ENCODE results near the gene PPARG.

PPARG gene

DNA sequence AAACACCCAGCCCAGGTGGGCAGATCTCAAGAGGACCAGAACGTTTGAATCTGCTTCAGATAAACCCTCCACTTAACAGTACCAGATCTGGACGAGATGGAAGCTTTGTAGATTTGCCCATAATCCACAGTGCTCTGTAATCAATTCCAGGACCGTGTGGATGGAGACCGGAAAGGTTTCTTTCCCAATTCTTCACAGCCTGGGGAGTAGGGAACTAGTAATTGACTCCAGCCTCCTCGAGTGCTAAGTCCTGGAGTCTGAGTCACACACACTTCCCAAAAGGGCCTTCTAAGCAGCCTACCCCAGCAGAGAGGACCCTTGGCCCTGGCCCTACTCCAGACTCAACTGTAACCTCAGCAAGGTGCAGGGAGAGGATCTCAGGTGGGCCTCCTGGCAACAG is 139.3 kb downstream of the PPARG start:
- no peak overlapping the region for H2AFZ ChIP-seq (ENCODE audit: low read length, unreplicated experiment)
- H3K79me2 ChIP-seq (ENCODE audit: control insufficient read depth, insufficient read depth, low read length, unreplicated experiment): no peaks in the 10 kb centered on the region
- H3K36me3 ChIP-seq (ENCODE audit: insufficient read depth, low read length): no peaks in the 10 kb centered on the region
- no peaks in the 10 kb centered on the region for H3K27me3 ChIP-seq (ENCODE audit: insufficient read depth, low read length)
- H3K4me3 ChIP-seq (ENCODE audit: low read depth, low read length): no peak overlapping the region
- no peak overlapping the region for H3K27ac ChIP-seq (ENCODE audit: low read depth, low read length)
- H3K4me1 ChIP-seq (ENCODE audit: control insufficient read depth, insufficient read depth, low read length, unreplicated experiment): peaks cover 18% of the 10 kb centered on the region

DNA sequence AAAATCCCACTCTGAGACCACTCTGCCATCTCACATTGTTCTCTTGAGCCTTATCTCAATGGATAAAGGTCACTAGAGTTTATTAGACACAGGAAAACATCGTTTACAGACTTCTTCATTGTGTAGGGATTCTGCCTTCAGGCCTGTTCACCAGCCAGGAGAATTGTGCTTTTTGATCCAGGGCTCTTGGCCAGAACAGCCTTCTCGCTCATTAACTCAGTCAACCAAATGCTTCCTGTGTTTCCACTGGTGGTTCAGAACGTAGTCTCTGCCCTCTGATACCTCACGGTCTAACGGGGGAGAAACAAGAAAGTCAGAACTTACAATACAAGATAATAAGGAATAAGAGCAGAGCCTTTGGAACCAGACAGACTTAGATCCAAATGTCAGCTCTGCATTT is 141.2 kb downstream of the PPARG start:
- no peak overlapping the region for H2AFZ ChIP-seq (ENCODE audit: low read length, unreplicated experiment)
- no peak overlapping the region for H3K4me3 ChIP-seq (ENCODE audit: low read depth, low read length)
- no peak overlapping the region for H3K27ac ChIP-seq (ENCODE audit: low read depth, low read length)
- H3K79me2 ChIP-seq (ENCODE audit: control insufficient read depth, insufficient read depth, low read length, unreplicated experiment): no peaks in the 10 kb centered on the region
- no peaks in the 10 kb centered on the region for H3K4me1 ChIP-seq (ENCODE audit: control insufficient read depth, insufficient read depth, low read length, unreplicated experiment)
- no peaks in the 10 kb centered on the region for H3K36me3 ChIP-seq (ENCODE audit: insufficient read depth, low read length)
- H3K27me3 ChIP-seq (ENCODE audit: insufficient read depth, low read length): no peaks in the 10 kb centered on the region

DNA sequence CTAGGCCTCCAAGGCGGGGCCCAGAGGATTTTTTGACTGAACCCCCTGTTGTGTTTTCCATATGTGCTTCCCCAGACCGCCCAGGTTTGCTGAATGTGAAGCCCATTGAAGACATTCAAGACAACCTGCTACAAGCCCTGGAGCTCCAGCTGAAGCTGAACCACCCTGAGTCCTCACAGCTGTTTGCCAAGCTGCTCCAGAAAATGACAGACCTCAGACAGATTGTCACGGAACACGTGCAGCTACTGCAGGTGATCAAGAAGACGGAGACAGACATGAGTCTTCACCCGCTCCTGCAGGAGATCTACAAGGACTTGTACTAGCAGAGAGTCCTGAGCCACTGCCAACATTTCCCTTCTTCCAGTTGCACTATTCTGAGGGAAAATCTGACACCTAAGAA is 145.0 kb downstream of the PPARG start:
- H3K36me3 ChIP-seq (ENCODE audit: insufficient read depth, low read length): no peaks in the 10 kb centered on the region
- H3K4me3 ChIP-seq (ENCODE audit: low read depth, low read length): no peak overlapping the region
- H3K27ac ChIP-seq (ENCODE audit: low read depth, low read length): no peak overlapping the region
- H3K27me3 ChIP-seq (ENCODE audit: insufficient read depth, low read length): no peaks in the 10 kb centered on the region
- H3K79me2 ChIP-seq (ENCODE audit: control insufficient read depth, insufficient read depth, low read length, unreplicated experiment): no peaks in the 10 kb centered on the region
- no peak overlapping the region for H2AFZ ChIP-seq (ENCODE audit: low read length, unreplicated experiment)
- peaks cover 16% of the 10 kb centered on the region for H3K4me1 ChIP-seq (ENCODE audit: control insufficient read depth, insufficient read depth, low read length, unreplicated experiment)

DNA sequence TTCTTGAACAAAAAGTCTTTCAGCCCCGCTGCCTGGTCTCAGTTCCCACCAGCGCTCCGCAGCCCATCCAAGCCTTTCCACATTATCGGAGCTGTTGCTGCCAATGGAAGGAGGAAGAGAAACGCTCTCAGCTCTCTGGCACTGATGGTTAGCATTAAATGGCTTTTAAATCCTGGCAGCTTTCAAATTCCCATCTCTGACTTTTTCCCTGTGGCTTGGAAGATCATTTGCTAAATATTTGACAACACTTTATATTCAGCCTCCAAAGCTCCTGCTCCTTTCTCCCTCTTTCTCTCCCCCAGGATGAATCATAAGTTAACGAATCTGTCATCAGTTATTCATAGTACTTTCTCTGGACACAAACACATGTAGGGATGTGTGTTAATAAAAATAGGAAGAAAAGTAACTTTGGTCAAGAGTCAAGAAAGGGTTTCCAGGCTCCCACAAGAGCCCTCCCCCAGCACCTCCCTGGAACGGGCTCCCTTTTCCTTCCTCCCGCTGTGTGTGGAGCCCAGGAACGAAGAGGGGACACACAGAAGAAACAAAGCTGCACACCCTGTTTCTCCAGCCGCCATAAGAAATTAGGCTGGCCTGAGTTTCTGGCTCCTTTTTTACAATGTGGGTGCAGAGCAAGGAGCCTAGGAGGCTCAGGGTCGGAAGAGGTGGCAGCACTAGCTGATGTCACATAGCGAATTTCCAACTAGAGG is 147.8 kb downstream of the PPARG start:
- Histone ChIP-seq H3K4me3 (ENCODE audit: low read depth, low read length) (peak overlapping the region; percentile 44), H2AFZ (ENCODE audit: low read length, unreplicated experiment) (peak overlapping the region; percentile 15), H3K4me1 (ENCODE audit: control insufficient read depth, insufficient read depth, low read length, unreplicated experiment) (peaks cover 30% of the 10 kb centered on the region), H3K27ac (ENCODE audit: low read depth, low read length) (peak overlapping the region; percentile 53), H3K27me3 (ENCODE audit: insufficient read depth, low read length) (no peaks in the 10 kb centered on the region), H3K79me2 (ENCODE audit: control insufficient read depth, insufficient read depth, low read length, unreplicated experiment) (no peaks in the 10 kb centered on the region), H3K36me3 (ENCODE audit: insufficient read depth, low read length) (no peaks in the 10 kb centered on the region)

DNA sequence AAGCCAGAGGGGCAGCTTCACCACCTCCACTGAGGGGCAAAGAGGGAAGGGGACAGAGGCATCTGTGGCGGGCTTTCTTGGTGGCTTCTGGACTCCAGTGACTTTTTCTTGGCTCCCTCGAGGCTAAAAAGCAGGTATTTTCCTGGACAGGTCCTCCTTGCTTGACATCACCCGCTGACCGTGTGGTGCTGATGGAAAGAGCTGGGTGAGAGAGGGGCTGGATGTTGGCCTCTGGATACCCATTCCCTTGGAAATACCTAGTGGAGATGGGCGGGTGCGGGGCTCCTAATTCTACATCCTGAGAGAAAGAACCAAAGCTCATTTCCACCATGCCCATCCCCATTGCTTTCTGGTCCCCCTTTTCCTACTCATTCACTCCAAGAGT is 148.3 kb downstream of the PPARG start:
- peak overlapping the region; percentile 53 for H3K27ac ChIP-seq (ENCODE audit: low read depth, low read length)

DNA sequence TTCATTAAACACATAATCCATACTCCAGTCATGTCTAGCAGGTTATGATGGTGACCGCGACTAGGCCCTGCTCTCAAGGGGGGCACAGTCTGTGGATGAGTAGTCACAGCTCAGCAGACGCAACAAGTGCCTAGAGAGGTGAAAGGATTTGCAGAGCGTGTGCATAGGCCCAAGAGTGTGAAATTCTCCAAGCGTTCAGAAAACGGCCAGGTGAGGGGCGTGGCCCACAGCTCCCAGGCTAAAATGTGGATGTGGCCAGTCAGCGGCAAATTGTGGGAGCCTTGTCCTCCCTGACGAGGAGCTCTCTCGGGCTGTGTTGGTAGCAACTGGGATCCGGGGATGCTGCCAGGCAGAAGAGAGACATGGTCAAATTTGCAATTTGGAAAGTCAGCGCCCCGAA is 149.0 kb downstream of the PPARG start:
- Histone ChIP-seq H3K36me3 (ENCODE audit: insufficient read depth, low read length) (no peaks in the 10 kb centered on the region), H2AFZ (ENCODE audit: low read length, unreplicated experiment) (no peak overlapping the region), H3K27ac (ENCODE audit: low read depth, low read length) (no peak overlapping the region), H3K27me3 (ENCODE audit: insufficient read depth, low read length) (no peaks in the 10 kb centered on the region), H3K4me3 (ENCODE audit: low read depth, low read length) (no peak overlapping the region), H3K4me1 (ENCODE audit: control insufficient read depth, insufficient read depth, low read length, unreplicated experiment) (peaks cover 30% of the 10 kb centered on the region), H3K79me2 (ENCODE audit: control insufficient read depth, insufficient read depth, low read length, unreplicated experiment) (no peaks in the 10 kb centered on the region)

More for the DNA sequence above, 148.3 kb downstream of the PPARG start:
- Histone ChIP-seq H3K27me3 (ENCODE audit: insufficient read depth, low read length) (no peaks in the 10 kb centered on the region), H3K4me1 (ENCODE audit: control insufficient read depth, insufficient read depth, low read length, unreplicated experiment) (peaks cover 30% of the 10 kb centered on the region), H3K36me3 (ENCODE audit: insufficient read depth, low read length) (no peaks in the 10 kb centered on the region), H2AFZ (ENCODE audit: low read length, unreplicated experiment) (no peak overlapping the region), H3K79me2 (ENCODE audit: control insufficient read depth, insufficient read depth, low read length, unreplicated experiment) (no peaks in the 10 kb centered on the region), H3K4me3 (ENCODE audit: low read depth, low read length) (peak overlapping the region; percentile 44; the same call in 1 of the 2 replicates)

DNA sequence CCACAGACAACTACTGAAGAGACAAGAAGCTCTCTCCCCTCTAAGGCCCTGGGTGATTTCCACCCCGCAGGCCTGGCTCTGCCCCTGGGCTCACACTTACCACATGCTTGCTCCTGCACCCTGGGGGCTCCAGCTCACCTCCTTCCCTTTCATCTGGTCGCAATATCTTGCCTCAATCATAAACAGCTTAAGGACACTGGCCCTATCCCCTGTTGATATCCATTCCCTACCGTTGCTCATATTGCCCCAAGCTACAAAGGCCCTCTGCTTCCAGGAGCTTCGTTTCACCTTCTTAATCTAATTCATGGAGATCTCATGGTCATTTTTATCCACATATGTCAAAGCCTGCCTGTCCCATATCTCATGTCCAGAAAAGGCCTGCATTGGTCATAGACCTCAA is 149.4 kb downstream of the PPARG start:
- no peak overlapping the region for H3K27ac ChIP-seq (ENCODE audit: low read depth, low read length)
- H3K4me3 ChIP-seq (ENCODE audit: low read depth, low read length): no peak overlapping the region
- H3K79me2 ChIP-seq (ENCODE audit: control insufficient read depth, insufficient read depth, low read length, unreplicated experiment): no peaks in the 10 kb centered on the region
- H3K4me1 ChIP-seq (ENCODE audit: control insufficient read depth, insufficient read depth, low read length, unreplicated experiment): peaks cover 30% of the 10 kb centered on the region
- H3K36me3 ChIP-seq (ENCODE audit: insufficient read depth, low read length): no peaks in the 10 kb centered on the region
- H2AFZ ChIP-seq (ENCODE audit: low read length, unreplicated experiment): no peak overlapping the region
- H3K27me3 ChIP-seq (ENCODE audit: insufficient read depth, low read length): no peaks in the 10 kb centered on the region

DNA sequence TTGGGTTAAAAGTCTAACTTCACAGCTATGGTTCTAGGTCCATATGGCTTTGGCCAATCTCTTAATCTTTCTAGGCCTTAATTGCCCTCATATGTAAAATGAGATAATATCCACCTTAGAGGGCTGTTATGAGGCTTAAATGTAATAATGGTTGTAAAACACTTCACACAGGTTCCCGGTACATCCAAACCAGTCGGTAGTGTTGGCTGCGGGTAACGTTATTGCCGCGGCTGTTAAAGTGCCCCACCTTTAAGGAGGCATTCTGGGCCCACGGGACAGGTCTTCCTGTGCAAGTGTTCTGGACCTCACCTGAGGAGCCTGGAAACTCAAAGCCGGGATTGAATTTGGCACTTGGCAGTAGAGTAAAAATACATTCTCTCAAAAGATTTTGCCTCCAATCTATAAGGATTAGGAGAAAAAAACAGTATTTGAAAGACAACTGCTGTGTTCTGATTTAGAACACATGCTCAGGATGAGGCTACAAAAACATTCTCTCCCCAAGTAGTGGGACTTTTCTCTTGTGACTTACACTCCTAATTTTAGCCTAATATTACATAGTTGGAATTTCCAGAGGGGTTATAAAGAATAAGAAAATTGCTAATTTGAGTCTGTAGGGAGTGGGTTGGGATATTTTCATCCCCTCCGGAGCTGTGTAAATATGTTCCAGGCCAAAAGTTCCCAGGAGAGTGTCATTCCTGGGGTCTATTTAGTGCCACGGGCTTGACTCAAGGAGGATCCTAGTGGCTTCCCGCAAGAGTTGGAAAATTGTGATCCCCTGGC is 150.5 kb downstream of the PPARG start:
- H3K4me3 ChIP-seq (ENCODE audit: low read depth, low read length): no peak overlapping the region
- H3K36me3 ChIP-seq (ENCODE audit: insufficient read depth, low read length): no peaks in the 10 kb centered on the region
- no peak overlapping the region for H2AFZ ChIP-seq (ENCODE audit: low read length, unreplicated experiment)
- H3K4me1 ChIP-seq (ENCODE audit: control insufficient read depth, insufficient read depth, low read length, unreplicated experiment): peaks cover 30% of the 10 kb centered on the region
- H3K27me3 ChIP-seq (ENCODE audit: insufficient read depth, low read length): no peaks in the 10 kb centered on the region
- H3K79me2 ChIP-seq (ENCODE audit: control insufficient read depth, insufficient read depth, low read length, unreplicated experiment): no peaks in the 10 kb centered on the region
- H3K27ac ChIP-seq (ENCODE audit: low read depth, low read length): no peak overlapping the region

DNA sequence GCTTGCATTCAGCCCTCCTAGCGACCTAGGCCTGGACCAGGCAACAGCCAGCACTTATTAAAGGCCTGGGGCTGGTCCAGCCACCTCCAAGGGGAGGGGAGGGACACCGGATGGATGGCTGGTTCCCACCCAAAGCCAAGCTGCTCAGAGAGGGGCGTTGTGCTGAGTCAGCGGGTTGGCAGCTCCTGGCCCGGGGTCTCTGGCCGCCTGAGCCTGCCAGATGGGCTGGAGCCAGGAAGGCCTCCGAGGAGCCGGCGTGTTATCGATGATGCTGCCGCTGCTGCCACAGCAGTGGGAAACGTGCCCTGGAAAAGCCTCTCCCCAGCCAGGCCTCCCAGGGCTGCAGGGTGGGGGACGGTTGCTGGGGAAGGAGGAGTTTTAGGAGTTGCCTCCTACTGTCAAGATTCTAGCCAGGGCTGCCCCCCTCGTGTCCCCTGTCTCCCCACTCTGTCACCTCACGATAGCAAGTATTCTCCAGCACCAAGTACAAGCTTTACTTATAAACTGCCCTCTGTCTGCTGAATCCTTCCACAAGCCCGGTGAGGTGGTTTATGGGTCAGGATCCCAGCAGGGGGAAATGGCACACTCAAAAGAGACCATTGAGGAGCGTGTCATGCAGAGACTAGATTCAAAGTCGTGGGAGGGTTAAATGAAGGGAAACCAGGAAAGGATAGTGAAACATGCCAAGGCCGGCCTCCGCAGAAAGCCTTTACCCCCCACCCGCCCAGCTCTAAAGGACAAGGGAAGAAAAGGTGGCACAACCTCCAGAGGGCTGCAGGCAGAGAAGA is 152.3 kb downstream of the PPARG start:
- H2AFZ ChIP-seq (ENCODE audit: low read length, unreplicated experiment): peak overlapping the region; percentile 85
- H3K36me3 ChIP-seq (ENCODE audit: insufficient read depth, low read length): no peaks in the 10 kb centered on the region
- H3K79me2 ChIP-seq (ENCODE audit: control insufficient read depth, insufficient read depth, low read length, unreplicated experiment): no peaks in the 10 kb centered on the region
- H3K4me1 ChIP-seq (ENCODE audit: control insufficient read depth, insufficient read depth, low read length, unreplicated experiment): peaks cover 27% of the 10 kb centered on the region
- no peak overlapping the region for H3K27ac ChIP-seq (ENCODE audit: low read depth, low read length)
- H3K27me3 ChIP-seq (ENCODE audit: insufficient read depth, low read length): no peaks in the 10 kb centered on the region
- H3K4me3 ChIP-seq (ENCODE audit: low read depth, low read length): no peak overlapping the region

DNA sequence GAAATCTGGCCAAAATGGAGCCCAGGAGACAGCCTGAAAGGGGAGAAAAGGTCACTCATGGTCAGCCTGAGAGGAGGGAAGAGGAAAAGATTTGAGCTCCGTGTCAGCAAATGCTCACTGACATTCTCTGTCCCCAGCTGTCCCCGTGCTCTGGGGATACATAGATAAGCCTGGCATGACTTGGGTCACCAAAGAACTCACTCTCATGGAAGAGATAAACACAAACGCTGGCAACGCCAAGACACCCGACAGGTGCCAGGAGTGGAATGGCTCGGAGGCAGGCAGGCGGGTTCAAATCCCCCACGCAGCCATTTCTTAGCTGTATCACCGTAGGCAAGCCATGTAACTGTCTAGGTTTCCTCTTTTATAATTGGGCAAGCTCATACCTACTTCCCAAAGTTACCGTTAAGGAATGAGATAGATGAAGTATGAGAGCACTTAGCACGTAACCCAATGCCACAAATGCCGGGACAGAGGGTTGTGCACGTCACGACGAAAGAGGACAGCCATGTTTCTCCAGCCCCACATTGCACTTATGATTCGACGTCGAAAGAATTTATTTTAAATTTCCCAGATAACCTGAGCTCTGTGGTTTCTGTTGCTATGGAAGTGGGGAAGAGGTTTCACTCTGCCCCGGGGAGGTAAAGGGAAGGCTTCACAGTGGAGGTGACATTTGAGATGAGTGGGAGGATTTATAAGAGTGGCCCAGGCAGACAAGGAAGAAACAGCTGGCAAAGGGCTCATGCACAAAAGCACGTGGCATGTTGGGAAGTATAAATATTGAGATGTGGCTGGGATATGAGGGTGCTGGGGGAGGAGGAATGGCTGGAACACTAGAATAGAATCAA is 154.0 kb downstream of the PPARG start:
- peaks cover 14% of the 10 kb centered on the region for H3K4me1 ChIP-seq (ENCODE audit: control insufficient read depth, insufficient read depth, low read length, unreplicated experiment)
- H3K27me3 ChIP-seq (ENCODE audit: insufficient read depth, low read length): no peaks in the 10 kb centered on the region

More for the DNA sequence above, 154.0 kb downstream of the PPARG start:
- Histone ChIP-seq H3K36me3 (ENCODE audit: insufficient read depth, low read length) (no peaks in the 10 kb centered on the region), H3K27ac (ENCODE audit: low read depth, low read length) (no peak overlapping the region), H3K79me2 (ENCODE audit: control insufficient read depth, insufficient read depth, low read length, unreplicated experiment) (no peaks in the 10 kb centered on the region), H3K4me3 (ENCODE audit: low read depth, low read length) (no peak overlapping the region), H2AFZ (ENCODE audit: low read length, unreplicated experiment) (no peak overlapping the region)
